ENCODE data around the gene EHD3. TPM values are rescaled to one million over a fixed set of nuclear protein-coding genes. Genes with fewer than 3 reads are reported as not detected.

Gene EHD3
- total RNA-seq, 2 experiments from 2014 or later: 1.7 to 1.9 TPM

- POLR2A ChIA-PET: no interaction called here
- CTCF ChIA-PET: interaction anchor here (0.6 kb wide), 1 partner anchor 730 kb away, joined by 3 read pairs; no protein-coding TSS in a partner anchor
Observed at GRCh38 chr2:31208240-31208639, 25.7 kb upstream of the EHD3 start.

- POLR2A ChIA-PET: no interaction called here
- CTCF ChIA-PET: no interaction called here
Observed at GRCh38 chr2:31212659-31213600, 21.0 kb upstream of the EHD3 start.

- CTCF ChIA-PET: no interaction called here
Observed at GRCh38 chr2:31213601-31214443, 20.1 kb upstream of the EHD3 start.

DNA sequence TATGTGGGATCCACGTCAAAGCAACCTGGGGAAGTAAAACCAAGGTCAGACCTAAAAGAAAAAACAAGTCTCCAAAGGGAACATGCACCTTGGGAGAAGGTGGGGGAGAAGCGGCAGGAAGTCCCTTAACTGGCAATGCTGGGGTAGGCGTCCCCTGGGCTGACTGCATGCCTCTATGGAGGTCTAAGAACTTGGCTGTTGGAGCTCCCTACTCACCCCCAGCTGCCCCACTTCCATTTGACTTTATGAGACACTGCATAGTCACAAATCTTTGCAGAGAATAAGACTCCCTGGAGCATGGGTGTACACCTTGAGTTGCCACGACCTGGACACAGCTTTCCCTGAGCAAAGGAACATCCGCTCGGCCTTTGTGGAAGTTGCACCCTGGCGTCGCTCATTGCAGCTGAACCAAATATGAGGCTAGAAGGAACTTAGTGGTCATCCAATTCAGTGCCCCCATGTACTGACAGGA, 19.5 kb upstream of the EHD3 start:
- POLR2A ChIA-PET: no interaction called here
- CTCF ChIA-PET: no interaction called here

More at GRCh38 chr2:31213601-31214443, 20.1 kb upstream of the EHD3 start:
- POLR2A ChIA-PET: no interaction called here

- CTCF ChIA-PET: no interaction called here
- POLR2A ChIA-PET: no interaction called here
Observed at GRCh38 chr2:31216734-31217133, 17.2 kb upstream of the EHD3 start.

DNA sequence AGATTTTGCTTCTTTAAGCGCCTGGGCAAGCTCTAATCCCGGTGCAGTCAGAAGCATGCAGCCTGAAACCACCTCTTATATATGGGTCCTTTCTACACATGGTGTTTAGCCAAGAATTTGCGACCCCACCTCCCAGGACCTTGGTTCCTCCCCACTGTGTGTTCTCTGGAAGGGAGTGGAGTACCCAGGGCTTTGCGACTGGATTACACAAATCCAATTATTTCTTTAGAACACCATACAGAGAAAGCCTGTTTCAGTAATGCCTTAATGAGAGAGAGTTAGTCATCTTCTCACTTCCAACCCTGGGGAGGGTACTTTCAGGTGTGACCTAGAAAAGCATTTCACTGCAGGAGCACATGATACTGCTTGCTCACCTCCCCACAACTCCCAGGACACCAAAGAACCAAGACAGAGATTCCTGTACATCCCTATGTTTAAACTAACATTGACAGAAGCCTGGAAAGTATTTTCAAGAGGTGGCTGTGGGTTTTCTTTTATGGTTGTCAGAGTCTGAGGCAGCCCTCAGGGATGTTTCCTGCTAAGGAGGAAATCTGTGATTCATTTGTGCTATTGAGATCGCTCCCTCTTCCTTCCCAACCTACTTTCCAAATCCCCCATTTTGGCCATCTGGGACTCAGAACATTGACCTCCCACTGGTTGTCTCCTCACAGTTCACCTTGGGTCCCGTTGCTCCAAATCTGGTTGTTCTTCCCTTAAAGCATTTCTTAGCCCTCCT, 16.3 kb upstream of the EHD3 start, which contains the start of gene CAPN14:
CAPN14 (minus strand) TSS at position 51 of the 736 bp plus-strand sequence. CDS start 12,068 bp downstream, outside the sequence.
- ChIA-PET POLR2A (no interaction called here), CTCF (no interaction called here)

DNA sequence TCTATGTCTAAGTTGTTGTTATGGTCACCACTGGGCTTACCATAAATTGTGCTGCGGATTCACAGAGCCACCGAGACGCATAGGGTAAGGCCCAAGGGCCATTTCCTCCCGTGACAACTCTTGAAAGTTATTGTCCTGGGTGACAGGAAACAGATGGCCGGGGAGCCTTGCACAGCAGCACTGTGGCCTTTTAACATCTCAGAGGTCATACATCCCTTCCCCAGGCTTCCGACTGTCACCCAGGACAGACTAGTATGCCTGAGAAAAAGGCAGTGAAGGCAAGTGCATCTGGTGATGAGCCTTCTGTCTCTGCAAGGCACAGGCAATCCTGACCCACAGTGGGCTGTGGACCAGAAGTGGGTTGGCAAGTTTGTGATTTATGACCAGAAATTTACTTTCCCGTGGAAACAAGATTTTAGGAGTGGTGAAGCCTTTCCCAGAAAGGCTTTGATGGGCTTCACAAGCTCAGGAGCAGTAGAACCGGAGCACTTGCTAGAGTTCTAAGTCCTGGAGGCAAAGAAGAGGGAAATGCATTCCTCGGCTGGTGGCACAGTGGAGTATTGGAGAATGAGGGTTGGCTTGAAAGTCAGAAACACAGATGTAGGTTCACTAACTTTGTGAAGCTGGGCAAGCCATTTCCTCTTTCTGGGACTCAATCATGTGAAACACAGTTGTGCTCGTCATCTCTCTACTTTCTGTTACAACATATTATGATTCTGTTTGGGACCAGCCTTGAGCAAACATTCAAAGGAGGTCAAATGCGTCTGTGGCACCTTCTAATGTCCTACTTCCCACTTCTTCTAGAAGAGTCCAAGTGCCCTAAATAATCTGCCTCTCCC, 14.6 kb upstream of the EHD3 start:
- ChIA-PET CTCF (no interaction called here), POLR2A (no interaction called here)

DNA sequence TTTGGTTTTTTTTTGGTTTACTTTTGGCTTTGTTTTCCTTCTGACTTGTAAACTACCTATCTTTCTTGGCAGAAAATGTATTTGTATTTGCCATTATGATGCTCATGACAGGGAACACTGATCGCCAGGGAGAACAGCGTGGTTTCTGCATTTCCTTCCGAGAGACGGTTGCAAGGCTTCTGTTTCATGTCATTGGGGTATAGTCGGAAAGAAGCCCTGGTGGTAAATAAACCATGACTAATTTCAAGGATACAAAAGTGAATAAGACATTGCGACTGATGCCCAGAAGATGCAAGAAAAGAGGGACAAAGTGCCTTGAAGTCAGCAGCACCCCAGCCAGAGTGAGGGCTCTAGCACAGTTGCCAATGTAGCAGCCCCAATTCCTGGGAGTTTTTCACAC, 12.4 kb upstream of the EHD3 start:
- CTCF ChIA-PET: no interaction called here

DNA sequence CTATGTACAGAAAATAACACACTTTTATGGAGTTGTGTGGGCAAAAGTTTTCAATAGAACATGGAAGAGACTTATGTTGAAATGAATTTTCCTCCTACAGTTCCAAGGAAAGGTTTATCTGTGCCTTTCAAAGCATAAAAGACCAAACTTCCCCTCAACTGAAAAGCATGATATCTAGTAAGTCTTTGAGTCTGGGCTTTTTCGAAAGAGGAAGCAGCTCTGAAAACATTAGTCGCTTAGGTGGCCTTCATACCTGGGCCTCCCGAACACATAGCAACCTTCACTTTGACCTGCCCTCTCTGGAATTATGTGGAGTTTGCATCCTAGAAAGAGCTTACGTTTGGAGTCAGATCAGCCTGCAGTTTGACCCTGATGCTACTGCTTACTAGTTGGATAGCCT, 11.9 kb upstream of the EHD3 start:
- POLR2A ChIA-PET: no interaction called here

More for the DNA sequence above, 12.4 kb upstream of the EHD3 start:
- POLR2A ChIA-PET: no interaction called here

GRCh38 chr2:31223026-31223425, 10.9 kb upstream of the EHD3 start:
- ChIA-PET CTCF (interaction anchor here (0.9 kb wide), 1 partner anchor 30 kb away, joined by 3 read pairs; no protein-coding TSS in a partner anchor), POLR2A (no interaction called here)

More for the DNA sequence above, 11.9 kb upstream of the EHD3 start:
- CTCF ChIA-PET: interaction anchor here (0.9 kb wide), 1 partner anchor 29 kb away, joined by 3 read pairs; no protein-coding TSS in a partner anchor

- ChIA-PET POLR2A (no interaction called here), CTCF (no interaction called here)
Observed at GRCh38 chr2:31223749-31224148, 10.2 kb upstream of the EHD3 start.

- ChIA-PET POLR2A (no interaction called here), CTCF (no interaction called here)
Observed at GRCh38 chr2:31226266-31226665, 7.7 kb upstream of the EHD3 start.

- ChIA-PET CTCF (no interaction called here), POLR2A (no interaction called here)
Observed at GRCh38 chr2:31227110-31227509, 6.8 kb upstream of the EHD3 start.

- POLR2A ChIA-PET: no interaction called here
- CTCF ChIA-PET: no interaction called here
Observed at GRCh38 chr2:31227711-31228125, 6.2 kb upstream of the EHD3 start.

- CTCF ChIA-PET: no interaction called here
- POLR2A ChIA-PET: no interaction called here
Observed at GRCh38 chr2:31228717-31229116, 5.2 kb upstream of the EHD3 start.

DNA sequence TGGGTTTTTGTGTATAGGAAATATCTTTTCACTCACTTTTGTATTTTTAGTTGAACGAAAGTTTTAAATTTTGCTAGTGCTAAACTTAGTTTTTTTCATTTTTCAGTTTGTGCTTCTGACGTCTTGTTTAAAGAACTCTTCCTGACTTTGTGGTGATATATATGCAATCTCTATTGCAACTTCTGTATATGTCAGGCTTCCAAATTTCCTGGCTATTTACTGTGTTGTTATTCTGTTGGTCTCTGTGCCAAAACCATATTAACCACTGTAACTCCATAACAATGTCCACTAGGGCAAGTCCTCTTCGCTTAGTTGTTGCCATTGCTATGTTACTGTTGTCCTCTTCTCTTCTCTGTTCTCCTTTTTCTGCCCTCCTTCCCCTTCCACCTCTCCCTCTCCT, 3.2 kb upstream of the EHD3 start:
- CTCF ChIA-PET: no interaction called here

GRCh38 chr2:31231571-31232302, 2.2 kb upstream of the EHD3 start:
- CTCF ChIA-PET: no interaction called here
- POLR2A ChIA-PET: no interaction called here

More for the DNA sequence above, 3.2 kb upstream of the EHD3 start:
- POLR2A ChIA-PET: no interaction called here

- CTCF ChIA-PET: no interaction called here
- POLR2A ChIA-PET: no interaction called here
Observed at GRCh38 chr2:31232586-31232985, 1.4 kb upstream of the EHD3 start.
